ENCODE results near the gene STAG2. TPM values are rescaled to one million over a fixed set of nuclear protein-coding genes. Genes with fewer than 3 reads are reported as not detected.
"Not testable (repeated sequence)": the region's sequence is repeated elsewhere in the genome, so short reads cannot be mapped to it uniquely, and the experiment has no call there.

Gene STAG2
- total RNA-seq, 1 experiment from 2014 or later = 76.4 TPM

GRCh38 chrX:124018023-124018422 is 56.5 kb downstream of the STAG2 start:
- no peak for DNase-seq (ENCODE audit: low spot score)
- in situ Hi-C loops (cut with HindIII; ENCODE audit: low sequenced_read_pairs) = no loop called here

DNA sequence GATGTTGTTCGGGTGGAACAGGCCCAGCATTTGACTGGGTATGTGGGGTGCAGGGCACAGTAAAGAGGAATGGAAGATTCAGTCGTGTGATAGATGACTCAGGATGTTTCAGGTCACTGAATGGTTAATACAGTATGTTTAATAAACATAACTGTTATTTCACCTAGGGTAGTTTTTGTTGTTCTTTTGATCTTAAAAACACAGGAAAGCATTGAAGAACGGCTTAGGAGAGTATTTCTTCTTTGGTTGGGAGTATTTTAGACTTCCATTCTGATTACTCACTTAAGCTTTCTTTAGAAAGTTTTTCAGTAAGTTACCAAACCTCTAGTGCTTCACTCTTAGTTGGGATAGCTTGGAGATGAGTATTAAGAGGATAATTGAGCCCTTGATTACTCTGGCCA is 62.3 kb downstream of the STAG2 start:
- no peak for DNase-seq (ENCODE audit: low spot score)
- in situ Hi-C loops (cut with HindIII; ENCODE audit: low sequenced_read_pairs) = no loop called here

GRCh38 chrX:124026529-124026928 is 65.0 kb downstream of the STAG2 start:
- in situ Hi-C loops (cut with HindIII; ENCODE audit: low sequenced_read_pairs) = no loop called here
- DNase-seq (ENCODE audit: low spot score) = no peak

DNA sequence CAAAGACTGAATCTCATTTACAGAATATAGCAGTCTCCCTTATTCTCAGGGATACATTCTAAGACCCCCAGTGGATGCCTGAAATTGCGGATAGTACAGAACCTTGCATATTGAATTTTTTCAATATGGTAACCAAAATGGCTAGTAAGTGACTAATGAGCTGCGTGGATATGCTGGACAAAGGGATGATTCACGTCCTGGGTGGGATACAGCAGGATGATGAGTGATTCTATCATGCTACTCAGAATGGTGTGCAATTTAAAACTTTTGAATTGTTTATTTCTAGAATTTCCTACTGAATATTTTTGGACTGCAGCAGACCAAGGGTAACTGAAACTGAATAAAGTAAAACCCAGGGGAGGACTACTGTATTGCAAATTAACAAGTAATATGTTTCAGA is 66.7 kb downstream of the STAG2 start:
- DNase-seq (ENCODE audit: low spot score) = no peak
- in situ Hi-C loops (cut with HindIII; ENCODE audit: low sequenced_read_pairs) = no loop called here

DNA sequence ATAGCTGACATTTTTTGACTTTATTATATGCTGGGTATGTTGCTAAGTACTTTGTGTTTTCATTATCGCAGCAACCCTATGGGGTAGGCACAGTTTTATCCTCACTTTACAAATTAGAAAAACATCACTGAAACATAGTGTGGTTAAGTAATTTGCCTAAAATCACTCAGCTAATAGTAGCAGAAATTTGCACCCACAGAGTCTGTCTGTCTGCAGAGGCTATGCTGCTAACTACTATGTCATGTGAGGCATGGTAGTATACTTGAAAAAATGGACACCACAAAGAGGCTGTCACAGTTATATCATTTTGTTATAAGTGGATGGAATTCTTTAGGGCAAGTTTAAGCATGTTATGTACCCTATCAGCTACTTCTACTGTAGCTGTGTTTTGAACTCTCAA is 69.0 kb downstream of the STAG2 start:
- no peak for DNase-seq (ENCODE audit: low spot score)
- in situ Hi-C loops (cut with HindIII; ENCODE audit: low sequenced_read_pairs) = no loop called here

DNA sequence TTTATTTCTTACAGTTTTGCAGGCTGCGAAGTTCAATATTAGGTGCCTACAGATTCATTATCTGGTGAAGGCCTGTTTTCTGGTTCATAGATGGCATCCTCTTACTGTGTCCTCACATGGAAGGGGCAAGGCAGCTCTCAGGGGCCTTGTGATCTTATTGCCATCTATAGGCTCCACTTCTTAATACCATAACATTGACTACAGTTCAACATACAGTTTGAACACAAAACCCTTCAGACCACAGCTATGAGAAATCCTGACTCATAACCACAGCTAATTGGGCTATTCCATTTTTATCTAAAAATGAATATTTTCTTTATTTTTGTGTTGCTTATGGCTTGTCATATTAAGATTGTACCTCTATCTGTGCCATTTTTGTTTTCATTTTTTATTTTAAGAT is 72.3 kb downstream of the STAG2 start:
- in situ Hi-C loops (cut with HindIII; ENCODE audit: low sequenced_read_pairs) = no loop called here
- DNase-seq (ENCODE audit: low spot score) = no peak

GRCh38 chrX:124035657-124036056 is 74.2 kb downstream of the STAG2 start:
- in situ Hi-C loops (cut with HindIII; ENCODE audit: low sequenced_read_pairs) = no loop called here
- DNase-seq (ENCODE audit: low spot score) = peak; percentile 33

DNA sequence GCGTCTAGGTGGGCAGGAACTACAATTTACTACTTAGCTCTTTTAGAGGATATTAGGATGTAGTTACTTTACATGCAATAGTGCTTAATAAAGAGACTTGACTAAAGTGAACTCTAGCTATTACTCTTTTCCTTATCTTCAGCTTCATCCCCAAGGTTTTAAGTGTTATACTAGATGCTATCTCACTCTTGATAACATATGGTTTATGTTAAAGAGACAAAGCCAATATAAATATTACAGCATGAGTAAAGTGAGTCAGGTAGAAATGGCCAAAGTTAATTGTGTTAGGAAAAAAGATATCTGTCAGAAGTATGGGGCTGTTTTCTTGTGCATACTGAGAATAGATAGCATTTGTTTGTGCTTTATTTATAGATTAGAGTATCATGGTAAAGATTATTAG is 80.5 kb downstream of the STAG2 start:
- in situ Hi-C loops (cut with HindIII; ENCODE audit: low sequenced_read_pairs) = no loop called here
- no peak for DNase-seq (ENCODE audit: low spot score)

GRCh38 chrX:124045109-124045508 is 83.6 kb downstream of the STAG2 start:
- in situ Hi-C loops (cut with HindIII; ENCODE audit: low sequenced_read_pairs) = no loop called here

DNA sequence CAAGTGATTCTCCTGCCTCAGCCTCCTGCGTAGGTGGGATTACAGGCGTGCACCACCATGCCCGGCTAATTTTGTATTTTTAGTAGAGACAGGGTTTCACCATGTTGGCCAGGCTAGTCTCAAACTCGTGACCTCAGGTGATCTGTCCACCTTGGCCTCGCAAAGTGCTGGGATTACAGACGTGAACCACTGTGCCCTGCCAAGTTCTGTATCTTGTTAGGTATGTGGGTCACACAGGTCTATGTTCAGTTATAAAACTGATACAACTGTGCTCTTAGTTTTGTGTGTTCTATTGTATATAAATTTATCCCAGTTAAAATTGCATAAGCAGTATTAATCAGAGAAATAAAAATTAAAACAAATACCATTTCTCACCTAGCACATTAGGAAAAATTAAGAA is 122.9 kb downstream of the STAG2 start:
- DNase-seq (ENCODE audit: low spot score) = not testable (repeated sequence)

More at GRCh38 chrX:124045109-124045508, 83.6 kb downstream of the STAG2 start:
- no peak for DNase-seq (ENCODE audit: low spot score)

DNA sequence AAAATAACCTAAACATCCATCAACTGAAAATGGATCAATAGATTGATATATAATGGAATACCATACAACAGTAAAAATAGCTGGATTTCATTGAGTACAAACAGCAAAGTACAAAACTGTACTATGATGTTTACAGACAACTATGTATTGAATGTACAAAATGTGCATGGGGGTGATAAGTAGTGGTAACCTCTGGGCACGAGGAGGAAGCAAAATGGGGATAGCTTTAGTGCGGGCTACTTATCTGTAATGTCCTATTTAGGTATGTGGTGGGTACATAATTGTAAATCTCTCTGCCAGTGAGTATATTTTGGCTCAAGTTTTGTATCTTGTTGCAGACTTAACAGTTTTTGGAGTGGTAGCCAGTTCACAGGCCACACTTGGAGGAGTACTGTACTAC is 123.6 kb downstream of the STAG2 start:
- in situ Hi-C loops (cut with HindIII; ENCODE audit: low sequenced_read_pairs) = no loop called here
- no peak for DNase-seq (ENCODE audit: low spot score)

More for the DNA sequence above, 122.9 kb downstream of the STAG2 start:
- in situ Hi-C loops (cut with HindIII; ENCODE audit: low sequenced_read_pairs) = not testable (repeated sequence)

- in situ Hi-C loops (cut with HindIII; ENCODE audit: low sequenced_read_pairs) = no loop called here
- no peak for DNase-seq (ENCODE audit: low spot score)
Measured at GRCh38 chrX:124086411-124086810, 124.9 kb downstream of the STAG2 start.

DNA sequence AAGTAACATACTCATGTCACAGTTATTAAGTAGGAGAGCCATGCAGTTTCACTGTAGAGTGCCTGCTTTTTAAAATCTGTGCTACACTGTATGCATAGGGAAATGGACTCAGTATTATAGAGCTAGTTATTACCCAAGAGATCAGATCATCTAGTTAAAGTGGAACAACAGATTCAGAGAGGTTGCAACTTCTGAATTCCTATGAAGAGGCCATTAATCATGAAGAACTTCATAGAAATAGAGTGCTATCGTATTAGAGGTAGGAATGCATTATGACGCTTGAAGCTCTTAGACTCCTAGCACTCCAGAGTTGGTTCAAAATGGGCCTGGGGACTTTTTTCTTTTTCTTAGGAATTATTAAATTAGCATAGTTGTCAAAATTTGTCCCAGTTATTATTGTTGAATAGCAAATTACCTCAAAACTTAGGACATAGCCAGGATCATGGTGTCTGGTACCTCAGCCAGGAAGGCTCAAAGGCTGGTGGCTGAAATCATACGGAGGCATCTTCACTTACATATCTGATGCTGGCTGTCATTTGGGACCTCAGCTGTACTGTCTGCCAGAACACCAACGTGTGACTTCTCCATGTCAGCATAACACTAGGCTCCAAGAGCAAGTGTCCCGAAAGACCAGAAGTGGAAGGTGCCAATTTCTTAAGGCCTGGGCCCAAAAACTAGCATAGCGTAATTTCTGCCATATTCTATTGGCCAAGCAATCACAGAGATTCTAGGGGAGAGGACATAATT is 125.7 kb downstream of the STAG2 start:
- DNase-seq (ENCODE audit: low spot score) = no peak
- in situ Hi-C loops (cut with HindIII; ENCODE audit: low sequenced_read_pairs) = no loop called here

GRCh38 chrX:124093222-124093621 is 131.7 kb downstream of the STAG2 start:
- in situ Hi-C loops (cut with HindIII; ENCODE audit: low sequenced_read_pairs) = no loop called here

DNA sequence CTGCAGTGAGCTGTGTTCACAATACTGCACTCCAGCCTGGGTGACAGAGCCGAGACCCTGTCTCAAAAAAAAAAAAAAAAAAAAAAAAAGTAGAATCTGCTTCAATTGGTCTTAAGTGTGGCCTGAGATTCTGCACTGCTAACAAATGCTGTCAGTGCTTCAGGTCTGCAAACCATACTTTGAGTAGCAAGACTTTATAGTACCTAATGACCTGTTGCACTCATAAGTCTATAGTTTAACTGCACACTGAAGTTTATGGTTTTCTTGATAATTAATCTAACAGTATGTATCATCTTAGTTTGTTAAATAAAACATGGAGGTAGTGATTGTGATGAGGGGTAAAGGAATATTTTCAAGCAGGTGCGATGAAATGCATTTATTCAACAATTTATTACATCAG is 135.6 kb downstream of the STAG2 start:
- no peak for DNase-seq (ENCODE audit: low spot score)
- in situ Hi-C loops (cut with HindIII; ENCODE audit: low sequenced_read_pairs) = no loop called here

More at GRCh38 chrX:124093222-124093621, 131.7 kb downstream of the STAG2 start:
- no peak for DNase-seq (ENCODE audit: low spot score)

DNA sequence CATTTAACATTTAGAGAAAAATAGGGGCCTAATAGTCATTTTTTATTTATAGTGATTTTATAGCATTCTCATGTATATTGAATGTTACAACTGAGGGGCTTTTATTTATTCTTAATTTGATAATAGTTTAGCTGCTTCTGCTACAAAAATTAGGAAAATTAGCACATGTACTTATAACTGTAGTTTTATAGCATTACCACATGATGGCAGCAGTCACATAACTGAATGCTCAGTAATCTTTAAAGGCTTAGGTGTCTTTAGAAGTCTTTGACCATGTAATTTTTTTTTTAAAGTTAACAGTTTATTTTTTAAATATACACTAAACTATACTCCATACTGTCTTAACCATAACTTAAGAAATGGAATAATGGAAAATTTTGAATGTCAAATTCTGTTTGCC is 136.6 kb downstream of the STAG2 start:
- in situ Hi-C loops (cut with HindIII; ENCODE audit: low sequenced_read_pairs) = no loop called here
- peak; percentile 30 for DNase-seq (ENCODE audit: low spot score)

GRCh38 chrX:124103966-124104365 is 142.5 kb downstream of the STAG2 start:
- no peak for DNase-seq (ENCODE audit: low spot score)
- in situ Hi-C loops (cut with HindIII; ENCODE audit: low sequenced_read_pairs) = no loop called here

DNA sequence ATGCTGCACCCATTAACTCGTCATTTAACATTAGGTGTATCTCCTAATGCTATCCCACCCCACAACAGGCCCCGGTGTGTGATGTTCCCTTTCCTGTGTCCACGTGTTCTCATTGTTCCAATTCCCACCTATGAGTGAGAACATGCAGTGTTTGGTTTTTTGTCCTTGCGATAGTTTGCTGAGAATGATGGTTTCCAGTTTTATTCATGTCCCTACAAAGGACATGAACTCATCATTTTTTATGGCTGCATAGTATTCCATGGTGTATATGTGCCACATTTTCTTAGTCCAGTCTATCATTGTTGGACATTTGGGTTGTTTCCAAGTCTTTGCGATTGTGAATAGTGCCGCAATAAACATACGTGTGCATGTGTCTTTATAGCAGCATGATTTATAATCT is 143.0 kb downstream of the STAG2 start:
- not testable (repeated sequence) for DNase-seq (ENCODE audit: low spot score)

DNA sequence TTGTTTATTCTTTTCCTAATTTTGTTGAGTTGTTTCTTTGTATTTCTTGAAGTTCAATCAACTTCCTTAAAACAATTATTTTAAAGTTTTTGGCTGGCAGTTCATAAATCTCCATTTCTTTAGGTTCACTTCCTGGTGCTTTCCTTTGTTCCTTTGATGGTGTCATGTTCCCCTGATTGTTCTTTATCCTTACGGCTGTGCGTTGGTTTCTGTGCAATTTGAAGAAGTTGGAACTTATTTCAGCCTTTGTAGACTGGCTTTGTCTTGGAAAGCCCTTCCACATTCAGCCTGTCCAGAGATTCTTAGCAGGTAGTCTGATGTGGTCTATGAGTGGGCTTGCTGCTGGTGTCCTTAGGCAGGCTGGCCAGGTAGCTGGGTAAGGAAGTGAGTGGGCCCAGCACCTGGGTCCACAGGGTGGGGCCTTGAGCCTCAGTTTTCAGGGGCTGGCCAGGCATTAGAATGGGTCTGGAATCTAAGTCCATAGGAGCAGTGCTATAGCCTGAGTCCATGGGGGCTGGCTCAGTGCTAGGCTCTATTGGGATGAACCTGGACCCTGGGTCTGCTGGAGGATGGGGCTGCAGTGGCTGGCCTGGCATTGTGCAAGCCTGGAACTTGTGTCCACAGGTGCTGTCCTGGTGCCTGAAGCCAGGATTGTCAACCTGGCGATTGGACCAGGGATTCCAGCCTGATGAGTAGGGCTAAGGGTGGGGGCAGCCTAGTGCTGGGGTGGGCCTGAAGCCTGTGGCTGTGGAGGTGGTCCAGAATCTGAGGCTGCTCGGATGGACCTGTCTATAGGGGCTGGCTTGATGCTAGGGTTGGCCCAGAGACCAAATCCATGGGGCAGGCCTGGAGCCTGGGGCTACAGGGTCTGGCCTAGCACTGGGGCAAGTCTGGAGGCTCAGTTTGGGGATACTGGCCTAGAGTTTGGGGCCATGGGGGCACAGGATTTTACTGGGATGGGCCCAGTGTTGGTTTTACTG is 152.4 kb downstream of the STAG2 start:
- DNase-seq (ENCODE audit: low spot score) = no peak
- in situ Hi-C loops (cut with HindIII; ENCODE audit: low sequenced_read_pairs) = no loop called here

More for the DNA sequence above, 143.0 kb downstream of the STAG2 start:
- in situ Hi-C loops (cut with HindIII; ENCODE audit: low sequenced_read_pairs) = not testable (repeated sequence)

DNA sequence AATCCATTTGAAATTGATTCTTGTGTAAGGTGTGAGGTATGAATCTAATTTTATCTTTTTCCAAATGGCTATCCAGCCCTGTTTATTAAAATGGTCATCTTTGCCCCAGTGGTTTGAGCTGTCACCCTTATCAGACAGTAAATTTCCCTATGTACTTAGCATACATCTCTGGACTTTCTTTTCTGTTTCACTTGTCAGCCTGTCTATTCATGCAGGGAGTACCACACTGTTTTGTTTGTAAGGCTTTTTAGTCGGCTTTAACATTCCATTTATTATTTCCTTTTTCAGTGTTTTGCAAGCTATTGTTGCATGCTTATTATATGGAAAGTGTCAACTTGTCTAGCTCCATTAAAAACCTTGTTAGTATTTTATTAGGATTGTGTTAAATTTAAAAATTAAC is 155.8 kb downstream of the STAG2 start:
- no peak for DNase-seq (ENCODE audit: low spot score)
- in situ Hi-C loops (cut with HindIII; ENCODE audit: low sequenced_read_pairs) = no loop called here

All from G401 (cell line).